ENCODE data around the gene PHYHIPL. TPM values are rescaled to one million over a fixed set of nuclear protein-coding genes. Genes with fewer than 3 reads are reported as not detected.

PHYHIPL gene
- total and polyA plus RNA-seq, 2 of the 4 experiments (the other 2 are of a cell fraction) = not detected

GRCh38 chr10:59243611-59244195 lies 67.3 kb downstream of the PHYHIPL start:
- DNase-seq (no peak), ATAC-seq (ENCODE audit: low read depth) (no peak)
- no peak overlapping the region for H3K27ac ChIP-seq (ENCODE audit: insufficient read depth, low read length)
- no peak overlapping the region for H2BK20ac ChIP-seq (ENCODE audit: low read depth, low read length)
- H4K91ac ChIP-seq (ENCODE audit: insufficient read depth, low read depth, low read length) = no peak overlapping the region
- no TSS peak for BruUV-seq (replicated peaks)
- no peak overlapping the region for H3K14ac ChIP-seq (replicated peaks; ENCODE audit: low read depth, low read length)
- H3K23ac ChIP-seq (ENCODE audit: low read depth, low read length) = no peak overlapping the region
- no peaks in the 10 kb centered on the region for H3K27me3 ChIP-seq (ENCODE audit: control insufficient read depth, insufficient read depth, low read length)
- no CpG with 5 or more reads among the region's 2 CpGs for WGBS, 2 experiments (ENCODE audit: extremely low coverage in 2 of 2, insufficient read length in 1 of 2)
- H2AFZ ChIP-seq (replicated peaks; ENCODE audit: low read length, poor library complexity) = no peak overlapping the region
- POLR2A ChIA-PET (ENCODE audit: unreplicated experiment) = no interaction called here
- H3K4me3 ChIP-seq (ENCODE audit: insufficient read depth, low read depth, low read length) = no peak overlapping the region
- H3K56ac ChIP-seq (ENCODE audit: extremely low read depth, insufficient read depth, low read length) = no peak overlapping the region
- CTCF ChIA-PET = no interaction called here
- no peak overlapping the region for H4K8ac ChIP-seq (ENCODE audit: low read depth in 2 of 2, low read length in 2 of 2)
- H4K5ac ChIP-seq (ENCODE audit: low read depth, low read length) = no peak overlapping the region
- H2AK9ac ChIP-seq (replicated peaks; ENCODE audit: low read depth, low read length, poor library complexity) = no peak overlapping the region
- H2BK5ac ChIP-seq (ENCODE audit: low read depth, low read length, poor library complexity, severe bottlenecking) = no peak overlapping the region
- no peak overlapping the region for H2BK120ac ChIP-seq (ENCODE audit: low read depth, low read length)
- no peak overlapping the region for H3K9ac ChIP-seq (ENCODE audit: low read depth, low read length)
- H3K9me3 ChIP-seq (ENCODE audit: control insufficient read depth, insufficient read depth, low read length) = no peaks in the 10 kb centered on the region
- intact Hi-C loops (cut with micrococcal nuclease) = loop anchor here (10.0 kb wide), 1 partner anchor 561 kb away; no protein-coding TSS in a partner anchor
- H3K9me1 ChIP-seq (ENCODE audit: insufficient read depth, low read length) = no peaks in the 10 kb centered on the region
- H3K18ac ChIP-seq (ENCODE audit: low read depth, low read length) = no peak overlapping the region
- H2AK5ac ChIP-seq (ENCODE audit: low read depth, low read length) = no peak overlapping the region
- H4K20me1 ChIP-seq (ENCODE audit: insufficient read depth, low read length) = no peaks in the 10 kb centered on the region
- in situ Hi-C loops (cut with MboI; ENCODE audit: low sequenced_read_pairs) = loop anchor here (5.0 to 10.0 kb wide), 3 partner anchors 221 to 381 kb away; no protein-coding TSS in a partner anchor
- TF ChIP-seq SMC3 (IDR thresholded peaks at IDR 0.05; ENCODE audit: low read depth, low read length) (no peak), FOS (IDR thresholded peaks at IDR 0.05; ENCODE audit: low read depth, low read length) (no peak), USF2 (IDR thresholded peaks at IDR 0.05; ENCODE audit: low read depth, low read length) (no peak)
- no peak overlapping the region for H3K4me2 ChIP-seq (ENCODE audit: low read depth, low read length)
- no peak overlapping the region for H2BK15ac ChIP-seq (ENCODE audit: low read depth, low read length)
- no peak overlapping the region for H3K4ac ChIP-seq (ENCODE audit: low read depth, low read length)
- no peaks in the 10 kb centered on the region for H3K36me3 ChIP-seq (ENCODE audit: control insufficient read depth, insufficient read depth, low read length)
- dilution Hi-C loops (cut with HindIII; ENCODE audit: low sequenced_read_pairs, unreplicated experiment) = no loop called here
- no peaks in the 10 kb centered on the region for H3K4me1 ChIP-seq (ENCODE audit: control insufficient read depth, insufficient read depth, low read length)
- H3K79me1 ChIP-seq (ENCODE audit: low read depth in 1 of 2, low read length in 2 of 2) = no peaks in the 10 kb centered on the region
